GM12878 (cell line): ENCODE measurements around the gene MEF2C.

ENCODE experiments used
- SIN3A ChIP-seq: IDR thresholded peaks from 2 replicates; pipeline ENCODE4 v1.6.1; 2012; ENCODE audit warnings: low read depth, low read length, improper control_type of control experiment
- TCF12 ChIP-seq: IDR thresholded peaks from 2 replicates; pipeline ENCODE4 v1.6.1; 2011; ENCODE audit warnings: low read depth, mild to moderate bottlenecking, low read length
- YY1 ChIP-seq: IDR thresholded peaks from 2 replicates; pipeline ENCODE4 v1.6.1; 2011; ENCODE audit warnings: low read depth, mild to moderate bottlenecking, low read length

DNA sequence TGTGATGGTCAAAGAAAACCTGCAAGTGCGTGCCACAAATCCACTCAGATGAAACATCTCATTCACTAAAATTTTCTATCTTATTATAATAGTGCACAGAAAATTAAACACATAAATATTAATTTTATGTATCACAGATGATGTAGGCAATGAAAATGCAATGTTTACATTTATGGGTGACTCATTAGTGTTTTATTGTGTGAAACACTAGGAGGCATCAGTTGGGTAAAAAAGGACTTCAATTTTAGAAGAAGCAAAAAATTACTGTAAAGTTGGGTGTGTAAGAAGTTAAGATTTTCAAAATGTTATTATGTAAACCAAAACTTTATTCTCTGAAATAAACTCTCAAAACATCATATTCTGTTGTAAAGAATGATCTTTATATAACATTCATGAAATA is 4.0 kb downstream of the MEF2C start:
- TF ChIP-seq SIN3A (no peak), YY1 (no peak), TCF12 (no peak)
